Measurements from ENCODE around the gene TMEM207. TPM values are rescaled to one million over a fixed set of nuclear protein-coding genes. Genes with fewer than 3 reads are reported as not detected.

The TMEM207 gene
- polyA plus RNA-seq, 1 experiment, result not detected

DNA sequence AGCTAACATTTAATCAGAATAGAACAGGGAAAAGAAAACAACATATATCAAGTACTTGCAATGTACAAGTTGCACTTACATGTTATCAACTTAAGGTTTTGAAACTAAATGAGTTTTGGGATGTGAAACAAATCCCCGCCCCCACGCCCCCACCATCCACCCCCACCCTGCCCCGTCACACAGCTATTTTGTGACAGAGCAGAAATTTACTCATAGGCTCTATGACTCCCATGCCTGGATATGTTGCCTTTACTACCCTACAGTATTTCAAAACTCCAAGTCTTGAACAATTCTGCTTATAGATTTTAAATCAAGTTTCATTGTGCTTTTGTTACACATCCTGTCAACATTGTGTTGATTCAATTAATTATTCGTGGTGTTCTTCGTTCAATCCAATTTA is 46.1 kb upstream of the TMEM207 start:
- H3K4me3 ChIP-seq (ENCODE audit: low read depth, low read length), result no peak overlapping the region
- no peak overlapping the region for H3K27ac ChIP-seq (ENCODE audit: low read depth, low read length)
- no peaks in the 10 kb centered on the region for H3K27me3 ChIP-seq (ENCODE audit: control insufficient read depth, insufficient read depth, low read length)
- DNase-seq (ENCODE audit: low read depth, low spot score), result no peak
- ChIA-PET POLR2A (no interaction called here), CTCF (interaction anchor here (0.6 kb wide), 1 partner anchor 451 kb away, joined by 3 read pairs; no protein-coding TSS in a partner anchor)
- TF ChIP-seq, protein P1, sequence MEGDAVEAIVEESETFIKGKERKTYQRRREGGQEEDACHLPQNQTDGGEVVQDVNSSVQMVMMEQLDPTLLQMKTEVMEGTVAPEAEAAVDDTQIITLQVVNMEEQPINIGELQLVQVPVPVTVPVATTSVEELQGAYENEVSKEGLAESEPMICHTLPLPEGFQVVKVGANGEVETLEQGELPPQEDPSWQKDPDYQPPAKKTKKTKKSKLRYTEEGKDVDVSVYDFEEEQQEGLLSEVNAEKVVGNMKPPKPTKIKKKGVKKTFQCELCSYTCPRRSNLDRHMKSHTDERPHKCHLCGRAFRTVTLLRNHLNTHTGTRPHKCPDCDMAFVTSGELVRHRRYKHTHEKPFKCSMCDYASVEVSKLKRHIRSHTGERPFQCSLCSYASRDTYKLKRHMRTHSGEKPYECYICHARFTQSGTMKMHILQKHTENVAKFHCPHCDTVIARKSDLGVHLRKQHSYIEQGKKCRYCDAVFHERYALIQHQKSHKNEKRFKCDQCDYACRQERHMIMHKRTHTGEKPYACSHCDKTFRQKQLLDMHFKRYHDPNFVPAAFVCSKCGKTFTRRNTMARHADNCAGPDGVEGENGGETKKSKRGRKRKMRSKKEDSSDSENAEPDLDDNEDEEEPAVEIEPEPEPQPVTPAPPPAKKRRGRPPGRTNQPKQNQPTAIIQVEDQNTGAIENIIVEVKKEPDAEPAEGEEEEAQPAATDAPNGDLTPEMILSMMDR (IDR thresholded peaks at IDR 0.05; ENCODE audit: low read depth, low read length), result no peak
- H3K9me3 ChIP-seq (ENCODE audit: control insufficient read depth, insufficient read depth, low read length), result no peaks in the 10 kb centered on the region

DNA sequence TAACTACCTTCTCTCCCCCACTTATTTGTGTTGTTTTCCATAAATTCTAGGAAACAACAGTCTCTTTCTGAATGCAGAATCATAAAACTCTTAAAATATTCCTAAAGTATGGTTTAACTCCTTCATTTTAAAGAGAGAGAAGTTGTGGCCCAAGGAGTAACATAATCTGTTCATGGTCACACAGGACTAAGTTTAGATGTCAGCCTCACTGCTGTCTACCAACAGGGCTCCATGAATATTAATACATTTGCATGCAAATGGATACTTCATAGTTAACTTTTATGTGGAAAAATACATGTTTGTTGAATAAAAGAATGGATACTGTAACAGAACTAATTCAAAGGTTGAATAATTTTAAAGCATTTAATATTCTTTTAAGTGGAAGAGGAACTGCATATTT is 45.7 kb upstream of the TMEM207 start:
- TF ChIP-seq, protein P1 (IDR thresholded peaks at IDR 0.05; ENCODE audit: low read depth, low read length), result no peak
- no peak overlapping the region for H3K27ac ChIP-seq (ENCODE audit: low read depth, low read length)
- no peak for DNase-seq (ENCODE audit: low read depth, low spot score)
- no peaks in the 10 kb centered on the region for H3K27me3 ChIP-seq (ENCODE audit: control insufficient read depth, insufficient read depth, low read length)
- H3K9me3 ChIP-seq (ENCODE audit: control insufficient read depth, insufficient read depth, low read length), result no peaks in the 10 kb centered on the region
- POLR2A ChIA-PET, result interaction anchor here (0.6 kb wide), 1 partner anchor 264 kb away, joined by 11 read pairs; no protein-coding TSS in a partner anchor
- CTCF ChIA-PET, result interaction anchor here (1.0 kb wide), 1 partner anchor 9 kb away, joined by 3 read pairs; no protein-coding TSS in a partner anchor
- no peak overlapping the region for H3K4me3 ChIP-seq (ENCODE audit: low read depth, low read length)

DNA sequence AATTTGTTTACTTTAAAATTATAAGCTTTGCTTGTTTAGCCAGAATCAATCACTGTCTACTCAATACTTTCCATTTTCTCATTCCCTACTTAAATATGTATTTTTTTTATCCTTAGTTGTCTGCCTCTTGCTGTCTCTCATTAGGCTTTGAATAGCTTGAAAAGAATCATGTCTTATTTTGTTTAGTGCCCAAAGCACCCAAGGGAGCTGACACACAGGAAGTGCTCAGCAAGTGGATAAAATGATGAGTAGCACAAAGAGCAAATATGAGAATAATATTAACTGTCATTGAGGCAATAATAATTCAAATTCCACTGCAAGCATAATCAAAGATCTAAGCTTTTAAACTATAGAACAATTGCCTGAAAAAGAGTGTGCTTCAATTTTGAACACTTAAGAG is 45.2 kb upstream of the TMEM207 start:
- ChIA-PET POLR2A (interaction anchor here (0.6 kb wide), 1 partner anchor 264 kb away, joined by 11 read pairs; no protein-coding TSS in a partner anchor), CTCF (interaction anchor here (1.0 kb wide), 1 partner anchor 10 kb away, joined by 3 read pairs; no protein-coding TSS in a partner anchor)
- H3K27me3 ChIP-seq (ENCODE audit: control insufficient read depth, insufficient read depth, low read length), result no peaks in the 10 kb centered on the region
- no peak for DNase-seq (ENCODE audit: low read depth, low spot score)
- TF ChIP-seq, protein P1 (IDR thresholded peaks at IDR 0.05; ENCODE audit: low read depth, low read length), result no peak
- no peak overlapping the region for H3K27ac ChIP-seq (ENCODE audit: low read depth, low read length)
- no peaks in the 10 kb centered on the region for H3K9me3 ChIP-seq (ENCODE audit: control insufficient read depth, insufficient read depth, low read length)
- H3K4me3 ChIP-seq (ENCODE audit: low read depth, low read length), result no peak overlapping the region

DNA sequence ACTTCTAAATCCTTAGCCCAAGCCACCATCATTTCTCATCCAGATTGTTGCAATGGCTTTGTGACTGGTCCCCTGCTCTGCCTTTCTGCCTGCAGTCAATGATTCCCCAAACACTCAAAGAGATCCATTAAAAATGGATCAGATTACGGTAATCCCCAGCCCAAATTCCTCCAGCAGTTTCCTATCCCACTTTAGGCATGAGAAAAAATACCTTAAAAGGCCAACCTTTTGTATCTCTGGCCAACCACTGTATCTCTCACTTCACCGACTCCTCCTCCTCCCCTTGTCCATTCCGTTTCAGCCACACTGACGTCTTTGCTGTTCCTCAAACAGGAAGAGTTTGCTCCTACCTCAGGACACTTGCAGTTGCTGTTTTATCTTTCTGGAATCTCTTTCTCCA is 43.3 kb upstream of the TMEM207 start:
- Histone ChIP-seq H3K4me3 (ENCODE audit: low read depth, low read length) (no peak overlapping the region), H3K27me3 (ENCODE audit: control insufficient read depth, insufficient read depth, low read length) (no peaks in the 10 kb centered on the region), H3K9me3 (ENCODE audit: control insufficient read depth, insufficient read depth, low read length) (no peaks in the 10 kb centered on the region), H3K27ac (ENCODE audit: low read depth, low read length) (no peak overlapping the region)
- DNase-seq (ENCODE audit: low read depth, low spot score), result no peak
- ChIA-PET CTCF (no interaction called here), POLR2A (no interaction called here)
- TF ChIP-seq, protein P1 (IDR thresholded peaks at IDR 0.05; ENCODE audit: low read depth, low read length), result no peak

DNA sequence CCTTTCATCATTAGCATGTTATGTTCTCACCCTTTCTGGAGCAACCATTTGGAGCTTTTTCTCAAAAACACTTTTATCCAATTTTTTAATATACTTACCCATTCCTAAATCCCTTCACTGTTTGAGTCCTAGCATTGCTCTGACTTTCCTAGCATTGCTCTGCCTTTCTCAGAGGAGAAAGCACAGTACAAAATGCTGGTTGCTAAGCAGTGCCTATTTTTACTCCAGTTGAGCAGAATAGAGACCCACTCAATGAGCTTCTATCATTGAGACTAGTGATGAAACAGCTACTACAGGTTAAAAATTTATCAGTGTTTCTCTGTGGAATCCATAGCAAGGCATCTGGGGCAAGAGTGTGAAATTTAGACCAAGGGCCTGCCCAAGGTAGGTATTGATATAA is 42.4 kb upstream of the TMEM207 start:
- Histone ChIP-seq H3K27ac (ENCODE audit: low read depth, low read length) (no peak overlapping the region), H3K4me3 (ENCODE audit: low read depth, low read length) (no peak overlapping the region), H3K9me3 (ENCODE audit: control insufficient read depth, insufficient read depth, low read length) (no peaks in the 10 kb centered on the region), H3K27me3 (ENCODE audit: control insufficient read depth, insufficient read depth, low read length) (no peaks in the 10 kb centered on the region)
- CTCF ChIA-PET, result no interaction called here
- POLR2A ChIA-PET, result no interaction called here
- DNase-seq (ENCODE audit: low read depth, low spot score), result no peak
- TF ChIP-seq, protein P1 (IDR thresholded peaks at IDR 0.05; ENCODE audit: low read depth, low read length), result no peak

Data from AG04450 (cell line).